Renal cortex interstitium (tissue), 11 donors: ENCODE measurements around the gene DOCK9. TPM values are rescaled to one million over a fixed set of nuclear protein-coding genes. Genes with fewer than 3 reads are reported as not detected.

Source experiments
- DNase-seq, 11 donors: peaks; one replicate each; pipeline ENCODE4 v3.0.0-alpha.2; 2013; ENCODE audit warnings: low read depth in 9 of 11, low spot score in 4 of 11; ENCODE audit errors: extremely low read depth in 1 of 11
- polyA plus RNA-seq, 3 donors: library from polyadenylated mRNA; unstranded; fragments of 120-200 nt; gene quantifications; one replicate each; pipeline ENCODE4 v1.2.1, GENCODE V29; 2013; ENCODE audit not compliant: insufficient read length in 3 of 3

DOCK9 gene
- polyA plus RNA-seq, 3 donors, result 54.0 to 74.4 (median 65.2) TPM

GRCh38 chr13:98879127-98879520, 98.7 kb downstream of the DOCK9 start:
- no peak for DNase-seq

- no peak for DNase-seq
Measured at GRCh38 chr13:98878486-98879126, 99.3 kb downstream of the DOCK9 start.

- DNase-seq, result no peak
Measured at GRCh38 chr13:98877936-98878335, 99.9 kb downstream of the DOCK9 start.

GRCh38 chr13:98877466-98877865, 100.4 kb downstream of the DOCK9 start:
- DNase-seq, result no peak

- no peak for DNase-seq
Measured at GRCh38 chr13:98875146-98875729, 102.6 kb downstream of the DOCK9 start.

GRCh38 chr13:98874029-98874397, 103.9 kb downstream of the DOCK9 start:
- no peak for DNase-seq

GRCh38 chr13:98873377-98874028, 104.4 kb downstream of the DOCK9 start:
- no peak for DNase-seq

- no peak for DNase-seq
Measured at GRCh38 chr13:98871727-98872126, 106.1 kb downstream of the DOCK9 start.

GRCh38 chr13:98869408-98870090, 108.3 kb downstream of the DOCK9 start:
- no peak for DNase-seq

- DNase-seq, result no peak
Measured at GRCh38 chr13:98868932-98869331, 108.9 kb downstream of the DOCK9 start.

GRCh38 chr13:98866882-98867281, 111.0 kb downstream of the DOCK9 start:
- DNase-seq, result no peak

- no peak for DNase-seq
Measured at GRCh38 chr13:98860491-98860890, 117.4 kb downstream of the DOCK9 start.

GRCh38 chr13:98858191-98858590, 119.7 kb downstream of the DOCK9 start:
- no peak for DNase-seq

GRCh38 chr13:98856983-98857382, 120.9 kb downstream of the DOCK9 start:
- no peak for DNase-seq

GRCh38 chr13:98854448-98854847, 123.4 kb downstream of the DOCK9 start:
- DNase-seq, result no peak

GRCh38 chr13:98853771-98854221, 124.1 kb downstream of the DOCK9 start:
- no peak for DNase-seq

GRCh38 chr13:98851276-98851675, 126.6 kb downstream of the DOCK9 start:
- DNase-seq, result no peak

- DNase-seq, result no peak
Measured at GRCh38 chr13:98848746-98849145, 129.1 kb downstream of the DOCK9 start.

- DNase-seq, result no peak
Measured at GRCh38 chr13:98847780-98848179, 130.1 kb downstream of the DOCK9 start.

- no peak for DNase-seq
Measured at GRCh38 chr13:98846986-98847385, 130.9 kb downstream of the DOCK9 start.
